CD4-positive, alpha-beta T cell treated with Interleukin-15 for 4 hours (primary cell): ENCODE measurements around the gene MGAT3.
A peak's percentile ranks its signal among the peaks of the same experiment; 100 is the strongest.

ENCODE experiments used
- DNase-seq: peaks from one replicate; pipeline ENCODE4 v3.0.0-alpha.2; 2020; ENCODE audit warnings: low spot score

MGAT3 gene

GRCh38 chr22:39530116-39530515 is 73.3 kb downstream of the MGAT3 start:
- no peak for DNase-seq

- DNase-seq, result no peak
These were observed 74.0 kb downstream of the MGAT3 start for GRCh38 chr22:39530692-39531331.

GRCh38 chr22:39532215-39533073 is 75.6 kb downstream of the MGAT3 start, which contains the start of gene RPS19BP1:
Gene RPS19BP1 (minus strand): TSS chr22:39532748. CDS start chr22:39532738, 10 bp downstream.
- DNase-seq, result peak; percentile 100

GRCh38 chr22:39534092-39534506 is 77.3 kb downstream of the MGAT3 start:
- no peak for DNase-seq

- DNase-seq, result peak; percentile 76
These were observed 78.0 kb downstream of the MGAT3 start for GRCh38 chr22:39534591-39535356.

GRCh38 chr22:39535357-39535725 is 78.5 kb downstream of the MGAT3 start:
- DNase-seq, result no peak

GRCh38 chr22:39535831-39536449 is 79.1 kb downstream of the MGAT3 start:
- DNase-seq, result no peak

GRCh38 chr22:39536711-39537110 is 79.9 kb downstream of the MGAT3 start:
- DNase-seq, result no peak

GRCh38 chr22:39537975-39538374 is 81.2 kb downstream of the MGAT3 start:
- DNase-seq, result no peak
